IMR-90 (cell line): Measurements from ENCODE around the gene ESPL1. TPM values are rescaled to one million over a fixed set of nuclear protein-coding genes. Genes with fewer than 3 reads are reported as not detected.

Experiments
- ATAC-seq: fragments of 200-7000 bp; cut with Tn5 transposase; 2 replicates; pipeline ENCODE4 v1.9.1; 2020; ENCODE audit warnings: low read depth, mild to moderate bottlenecking, moderate library complexity
- BruUV-seq: library from RNA; stranded (reverse); fragments of 400-500 nt; replicated peaks from 2 replicates; lab custom pipeline; 2021; lab: Mats Ljungman, UMichigan
- CTCF ChIA-PET: fragments of 300-600 bp; formaldehyde crosslinking; extraction: SDS; loops from one replicate; lab custom pipeline; 2021; ENCODE audit warnings: antibody characterized with exemption; lab: Yijun Ruan, JAX
- POLR2A ChIA-PET: fragments of 300-600 bp; sonication (Branson Sonifier 250); formaldehyde crosslinking; loops from one replicate; lab custom pipeline; 2022; ENCODE audit warnings: antibody characterized with exemption; ENCODE audit not compliant: unreplicated experiment; lab: Charles Lee
- DNase-seq: peaks from one replicate; pipeline ENCODE4 v3.0.0; 2013
- H2AFZ ChIP-seq: replicated peaks from 2 replicates; pipeline ENCODE3; 2013; ENCODE audit warnings: low read length, mild to moderate bottlenecking; ENCODE audit not compliant: poor library complexity
- H2AK5ac ChIP-seq: 2 replicates; pipeline ENCODE4 v1.6.1; 2013; ENCODE audit warnings: low read depth, low read length, inconsistent platforms
- H2AK9ac ChIP-seq: replicated peaks from 2 replicates; pipeline ENCODE3; 2013; ENCODE audit warnings: mild to moderate bottlenecking, low read depth, low read length, moderate library complexity; ENCODE audit not compliant: poor library complexity
- H2BK120ac ChIP-seq: 2 replicates; pipeline ENCODE4 v1.6.1; 2013; ENCODE audit warnings: low read depth, low read length, inconsistent platforms
- H2BK15ac ChIP-seq: 3 replicates; pipeline ENCODE4 v1.6.1; 2013; ENCODE audit warnings: low read depth, low read length, inconsistent platforms
- H2BK20ac ChIP-seq: 2 replicates; pipeline ENCODE4 v1.6.1; 2013; ENCODE audit warnings: low read depth, mild to moderate bottlenecking, inconsistent platforms, low read length, moderate library complexity
- H2BK5ac ChIP-seq: 2 replicates; pipeline ENCODE4 v1.6.1; 2013; ENCODE audit warnings: mild to moderate bottlenecking, low read depth, low read length, inconsistent platforms; ENCODE audit not compliant: poor library complexity, severe bottlenecking
- H3K14ac ChIP-seq: replicated peaks from 2 replicates; pipeline ENCODE4 v1.6.1; 2013; ENCODE audit warnings: low read depth, low read length, inconsistent platforms
- H3K18ac ChIP-seq: 2 replicates; pipeline ENCODE4 v1.6.1; 2013; ENCODE audit warnings: low read depth, low read length, control low read depth
- H3K23ac ChIP-seq: 2 replicates; pipeline ENCODE4 v1.6.1; 2013; ENCODE audit warnings: low read depth, low read length, inconsistent platforms
- H3K27ac ChIP-seq: 2 replicates; pipeline ENCODE4 v1.5.1; 2013; ENCODE audit warnings: mild to moderate bottlenecking, control low read depth, low read length; ENCODE audit not compliant: insufficient read depth
- H3K27me3 ChIP-seq: 2 replicates; pipeline ENCODE4 v1.6.1; 2013; ENCODE audit warnings: low read length; ENCODE audit not compliant: control insufficient read depth, insufficient read depth
- H3K36me3 ChIP-seq: 2 replicates; pipeline ENCODE4 v1.6.1; 2013; ENCODE audit warnings: low read length, mixed read lengths; ENCODE audit not compliant: control insufficient read depth, insufficient read depth
- H3K4ac ChIP-seq: 2 replicates; pipeline ENCODE4 v1.6.1; 2013; ENCODE audit warnings: low read depth, low read length, inconsistent platforms
- H3K4me1 ChIP-seq: 2 replicates; pipeline ENCODE4 v1.6.1; 2013; ENCODE audit warnings: low read length, mixed read lengths; ENCODE audit not compliant: control insufficient read depth, insufficient read depth
- H3K4me2 ChIP-seq: 2 replicates; pipeline ENCODE4 v1.6.1; 2013; ENCODE audit warnings: low read depth, mild to moderate bottlenecking, control low read depth, low read length, moderate library complexity
- H3K4me3 ChIP-seq: 2 replicates; pipeline ENCODE4 v1.5.1; 2013; ENCODE audit warnings: low read depth, mild to moderate bottlenecking, control low read depth, low read length, moderate library complexity; ENCODE audit not compliant: insufficient read depth
- H3K56ac ChIP-seq: 2 replicates; pipeline ENCODE4 v1.6.1; 2013; ENCODE audit warnings: low read length, inconsistent platforms; ENCODE audit not compliant: insufficient read depth; ENCODE audit errors: extremely low read depth
- H3K79me1 ChIP-seq, 2 experiments: 2 replicates each; pipeline ENCODE4 v1.6.1; 2013; ENCODE audit warnings: low read length in 2 of 2, inconsistent platforms in 1 of 2, low read depth in 1 of 2
- H3K9ac ChIP-seq: 2 replicates; pipeline ENCODE4 v1.6.1; 2013; ENCODE audit warnings: low read depth, low read length, control low read depth
- H3K9me1 ChIP-seq: 2 replicates; pipeline ENCODE4 v1.6.1; 2013; ENCODE audit warnings: low read length, inconsistent platforms; ENCODE audit not compliant: insufficient read depth
- H3K9me3 ChIP-seq: 2 replicates; pipeline ENCODE4 v1.6.1; 2013; ENCODE audit warnings: low read length; ENCODE audit not compliant: control insufficient read depth, insufficient read depth
- H4K20me1 ChIP-seq: 2 replicates; pipeline ENCODE4 v1.6.1; 2013; ENCODE audit warnings: low read length, inconsistent platforms; ENCODE audit not compliant: insufficient read depth
- H4K5ac ChIP-seq: 2 replicates; pipeline ENCODE4 v1.6.1; 2013; ENCODE audit warnings: mild to moderate bottlenecking, low read depth, low read length, control low read depth
- H4K8ac ChIP-seq, 2 experiments: 2 replicates each; pipeline ENCODE4 v1.6.1; 2013; ENCODE audit warnings: low read depth in 2 of 2, low read length in 2 of 2, control low read depth in 1 of 2, inconsistent platforms in 1 of 2
- H4K91ac ChIP-seq: 2 replicates; pipeline ENCODE4 v1.6.1; 2013; ENCODE audit warnings: low read depth, low read length, inconsistent platforms; ENCODE audit not compliant: insufficient read depth
- CHD1 ChIP-seq: IDR thresholded peaks from 2 replicates; pipeline ENCODE4 v1.6.1; 2012; ENCODE audit warnings: low read depth, low read length, improper control_type of control experiment
- CTCF ChIP-seq: conservative IDR thresholded peaks from 2 replicates; pipeline ENCODE4 v1.5.1; 2012; ENCODE audit warnings: mild to moderate bottlenecking, low read depth, low read length, improper control_type of control experiment
- SMC3 ChIP-seq: fragments of 150-350 bp; IDR thresholded peaks from 2 replicates; pipeline ENCODE4 v1.6.1; 2016; ENCODE audit warnings: low read depth, mild to moderate bottlenecking, antibody characterized with exemption, low read length, moderate library complexity
- WGBS, 2 experiments: methylation state at CpG; one replicate each; pipeline versions ENCODE4 v1.1.5 to v1.1.7; 2013; ENCODE audit warnings: missing lambda C conversion rate in 2 of 2; ENCODE audit not compliant: insufficient read length in 1 of 2; ENCODE audit errors: extremely low coverage in 2 of 2; 5-methylcytosine and 5-hydroxymethylcytosine counted together
- dilution Hi-C: fragments of 300-500 bp; cut with HindIII; formaldehyde crosslinking; loops from one replicate; pipeline ENCODE4 v1.14.3; 2018; ENCODE audit warnings: low sequenced_read_pairs; ENCODE audit not compliant: unreplicated experiment
- in situ Hi-C: fragments of 300-500 bp; cut with MboI; formaldehyde crosslinking; loops from 3 replicates; pipeline ENCODE4 v1.14.3; 2019; ENCODE audit warnings: low sequenced_read_pairs, inconsistent platforms, mixed read lengths
- intact Hi-C: fragments of 100-400 bp; cut with micrococcal nuclease; formaldehyde crosslinking; loops from 2 replicates; pipeline ENCODE4 v1.10.0; 2022
- polyA plus RNA-seq, 3 experiments: library from polyadenylated mRNA; depleted of rRNA; stranded (reverse); fragments of >200 nt; gene quantifications; 2 replicates each; pipeline ENCODE4 v1.2.3, GENCODE V29; 2012; ENCODE audit warnings: low replicate concordance in 1 of 3
- total RNA-seq: library from RNA; depleted of rRNA; stranded (reverse); fragments of >200 nt; gene quantifications from 2 replicates; pipeline ENCODE4 v1.2.3, GENCODE V29; 2012

Gene ESPL1
- total and polyA plus RNA-seq, 2 of the 4 experiments (the other 2 are of a cell fraction): 6.5 to 9.2 TPM

- CTCF ChIA-PET: interaction anchor here (0.7 to 1.6 kb wide), 2 partner anchors 18 to 93 kb away, joined by 3 to 6 read pairs; no protein-coding TSS in a partner anchor
- BruUV-seq: no TSS peak
Observed at GRCh38 chr12:53327435-53328042, 59.4 kb downstream of the ESPL1 start.

More at GRCh38 chr12:53327435-53328042, 59.4 kb downstream of the ESPL1 start:
- Histone ChIP-seq H3K14ac (no peak overlapping the region), H3K18ac (no peak overlapping the region), H3K27me3 (peaks cover 26% of the 10 kb centered on the region), H3K9me1 (peaks cover 7% of the 10 kb centered on the region; the same call in 1 of the 2 replicates), H3K4ac (no peak overlapping the region), H3K9me3 (no peaks in the 10 kb centered on the region), H2BK20ac (no peak overlapping the region), H2AFZ (no peak overlapping the region), H3K9ac (no peak overlapping the region), H3K4me2 (no peak overlapping the region), H3K56ac (no peak overlapping the region), H3K79me1 (peaks cover 0 to 6% of the 10 kb centered on the region in 2 experiments; a peak in 1 of 4 replicates), H4K8ac (no peak overlapping the region), H3K23ac (peak overlapping the region; percentile 27; the same call in 1 of the 2 replicates), H3K4me3 (no peak overlapping the region), H4K5ac (no peak overlapping the region), H3K27ac (no peak overlapping the region), H2BK120ac (no peak overlapping the region), H2AK5ac (no peak overlapping the region), H4K91ac (no peak overlapping the region), H2BK5ac (no peak overlapping the region), H4K20me1 (no peaks in the 10 kb centered on the region), H2BK15ac (no peak overlapping the region), H2AK9ac (peak overlapping the region; percentile 23), H3K36me3 (no peaks in the 10 kb centered on the region), H3K4me1 (peaks cover 5% of the 10 kb centered on the region; the same call in 1 of the 2 replicates)
- intact Hi-C loops (loop anchor here (10.0 kb wide), 1 partner anchor 113 kb away; no protein-coding TSS in a partner anchor), in situ Hi-C loops (loop anchor here (10.0 kb wide), 1 partner anchor 177 kb away; the partner anchor contains the start of genes NPFF and TARBP2), dilution Hi-C loops (no loop called here)
- ATAC-seq (no peak), DNase-seq (no peak)
- WGBS, 2 experiments: 50% methylated on average over 1 of the region's 3 CpGs; no CpG with 5 or more reads in 1 of the 2 experiments
- POLR2A ChIA-PET: no interaction called here
- TF ChIP-seq CTCF (peak; percentile 35), SMC3 (0 out of 2 replicates have a peak, but pooled peaks have one; percentile 21), CHD1 (no peak)
